ENCODE results near the gene MS4A10. TPM values are rescaled to one million over a fixed set of nuclear protein-coding genes. Genes with fewer than 3 reads are reported as not detected.

MS4A10 gene
- total RNA-seq, 1 experiment from 2014 or later = not detected

DNA sequence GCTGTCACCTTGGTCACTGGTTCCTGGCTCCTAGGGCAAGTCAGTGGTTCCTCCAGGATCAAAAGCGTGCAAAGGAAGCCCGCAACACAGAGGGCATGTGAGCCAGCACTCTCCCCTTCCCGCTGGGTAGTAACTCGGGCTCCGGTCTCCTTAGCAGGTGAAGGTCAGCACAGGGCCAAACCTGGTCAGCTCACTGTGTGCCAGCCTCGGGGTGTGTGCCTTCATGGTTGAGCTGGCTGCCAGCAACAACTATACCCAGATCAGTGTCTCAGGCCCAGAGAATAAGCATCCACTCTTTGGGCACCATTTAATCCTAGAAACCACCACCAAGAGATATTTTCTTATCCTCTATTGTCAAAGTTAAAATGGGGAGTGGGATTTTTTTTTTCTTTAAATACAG, 40.7 kb downstream of the MS4A10 start:
- POLR2A ChIA-PET = no interaction called here
- no peak overlapping the region for H3K4me2 ChIP-seq (ENCODE audit: low read length)
- no peak for DNase-seq (ENCODE audit: low read depth, low spot score)
- no peaks in the 10 kb centered on the region for H4K20me1 ChIP-seq (ENCODE audit: insufficient read depth)
- CTCF ChIA-PET = interaction anchor here (0.9 kb wide), 1 partner anchor 74 kb away, joined by 3 read pairs; no protein-coding TSS in a partner anchor
- RAD21 ChIA-PET (ENCODE audit: low non-redundant PET in 1 of 2, low total read pairs in 2 of 2, uncharacterized antibody in 2 of 2, unreplicated experiment in 2 of 2) = no interaction called here
- no peak overlapping the region for H2AFZ ChIP-seq (ENCODE audit: low read depth, low read length, poor library complexity, severe bottlenecking)
- no peak overlapping the region for H3K4me3 ChIP-seq (replicated peaks in 1 of 2; ENCODE audit: low read depth in 1 of 2, low read length in 2 of 2)
- H3K9ac ChIP-seq (ENCODE audit: low read length) = no peak overlapping the region
- intact Hi-C loops (cut with micrococcal nuclease) = no loop called here
- no peaks in the 10 kb centered on the region for H3K79me2 ChIP-seq (ENCODE audit: insufficient read depth, low read length)
- no peaks in the 10 kb centered on the region for H3K27me3 ChIP-seq (ENCODE audit: insufficient read depth, low read length)
- H3K9me3 ChIP-seq (ENCODE audit: control insufficient read depth in 1 of 2, insufficient read depth in 1 of 2, low read depth in 1 of 2, low read length in 2 of 2) = no peaks in the 10 kb centered on the region
- peaks cover 0 to 4% of the 10 kb centered on the region in 2 experiments; a peak in 2 of 4 replicates for H3K4me1 ChIP-seq (ENCODE audit: control insufficient read depth in 1 of 2, insufficient read depth in 2 of 2, low read length in 2 of 2)
- no peak for ATAC-seq
- no peaks in the 10 kb centered on the region for H3K36me3 ChIP-seq (ENCODE audit: control insufficient read depth in 1 of 2, insufficient read depth in 2 of 2, low read length in 2 of 2)
- no peaks in the 10 kb centered on the region for H3K9me2 ChIP-seq (ENCODE audit: insufficient read depth)
- TF ChIP-seq SP1 (IDR thresholded peaks at IDR 0.05; ENCODE audit: low read depth) = no peak
- no peak for TF ChIP-seq TCF7L2 (IDR thresholded peaks at IDR 0.05; ENCODE audit: borderline replicate concordance, extremely low read depth, insufficient read depth, insufficient read length)
- TF ChIP-seq ELF1 (IDR thresholded peaks at IDR 0.05; ENCODE audit: borderline replicate concordance, low read depth) = no peak
- TF ChIP-seq POLR2AphosphoS5 (IDR thresholded peaks at IDR 0.05; ENCODE audit: low read depth, low read length) = no peak
- TF ChIP-seq RAD21 (IDR thresholded peaks at IDR 0.05; ENCODE audit: low read depth) = no peak
- TF ChIP-seq CTCF (IDR thresholded peaks at IDR 0.05 in 2 of 3, conservative IDR thresholded peaks at IDR 0.05 in 1 of 3; ENCODE audit: borderline replicate concordance in 1 of 3, insufficient read depth in 1 of 3, low read depth in 2 of 3, low read length in 2 of 3) = no peak
- TF ChIP-seq EZH2phosphoT487 (IDR thresholded peaks at IDR 0.05; ENCODE audit: borderline replicate concordance) = no peak
- no peak for TF ChIP-seq CEBPB (IDR thresholded peaks at IDR 0.05; ENCODE audit: low read depth)
- no peak overlapping the region for H3K27ac ChIP-seq (ENCODE audit: low read depth, low read length)
- no TSS peak for BruUV-seq (replicated peaks)

All from HCT116 (cell line).